GM12878 (cell line): ENCODE measurements around the gene MGRN1. TPM values are rescaled to one million over a fixed set of nuclear protein-coding genes. Genes with fewer than 3 reads are reported as not detected.

Experiments used
- ATAC-seq: fragments of 200-7000 bp; cut with Tn5 transposase; 3 replicates; pipeline ENCODE4 v1.9.1; 2020; ENCODE audit warnings: mild to moderate bottlenecking, moderate library complexity
- BruUV-seq: library from RNA; stranded (reverse); fragments of 400-500 nt; replicated peaks from 2 replicates; lab custom pipeline; 2021; lab: Mats Ljungman, UMichigan
- CTCF ChIA-PET: fragments of 300-600 bp; sonication (Branson Sonifier 250); formaldehyde crosslinking; extraction: SDS; loops from one replicate; lab custom pipeline; 2021; ENCODE audit warnings: inconsistent platforms; lab: Yijun Ruan, JAX
- POLR2A ChIA-PET: fragments of 350-600 bp; formaldehyde crosslinking; extraction: SDS; loops from one replicate; lab custom pipeline; 2021; ENCODE audit warnings: inconsistent platforms; lab: Charles Lee
- RAD21 ChIA-PET: fragments of 300-600 bp; sonication (Branson Sonifier 250); formaldehyde crosslinking; loops from one replicate; lab custom pipeline; 2023; ENCODE audit warnings: antibody characterized with exemption; ENCODE audit not compliant: unreplicated experiment; lab: Charles Lee
- SMC1A ChIA-PET: fragments of 300-600 bp; sonication (Branson Sonifier 250); formaldehyde crosslinking; loops from one replicate; lab custom pipeline; 2023; ENCODE audit not compliant: unreplicated experiment, uncharacterized antibody; lab: Charles Lee
- DNase-seq: peaks from one replicate; pipeline ENCODE4 v3.0.0-alpha.2; 2011; ENCODE audit warnings: low read depth, low spot score
- FAIRE-seq: peaks from 3 replicates; lab custom pipeline; 2011; peaks lifted over from hg19 to GRCh38; lab: Jason Lieb, UNC
- H2AFZ ChIP-seq: 2 replicates; pipeline ENCODE4 v1.6.0; 2011; ENCODE audit warnings: low read depth, low read length, control low read depth; ENCODE audit not compliant: control insufficient read depth
- H3K27ac ChIP-seq: 2 replicates; pipeline ENCODE4 v1.5.1; 2011; ENCODE audit warnings: control low read depth; ENCODE audit not compliant: control insufficient read depth, insufficient read depth
- H3K27me3 ChIP-seq, 2 experiments: replicated peaks in 1 of 2; 2 replicates each; pipeline versions ENCODE4 v1.6.0 to v1.6.1; 2011; ENCODE audit warnings: low read length in 1 of 2; ENCODE audit not compliant: control insufficient read depth in 2 of 2, insufficient read depth in 2 of 2
- H3K36me3 ChIP-seq, 2 experiments: 2 replicates each; pipeline ENCODE4 v1.5.1; 2011; ENCODE audit warnings: low read length in 1 of 2; ENCODE audit not compliant: control insufficient read depth in 2 of 2, insufficient read depth in 2 of 2
- H3K4me1 ChIP-seq: 2 replicates; pipeline ENCODE4 v1.6.1; 2011; ENCODE audit warnings: mild to moderate bottlenecking, low read length, moderate library complexity, mixed read lengths; ENCODE audit not compliant: control insufficient read depth, insufficient read depth
- H3K4me2 ChIP-seq: 2 replicates; pipeline ENCODE4 v1.6.0; 2011; ENCODE audit warnings: control low read depth; ENCODE audit not compliant: control insufficient read depth, insufficient read depth
- H3K4me3 ChIP-seq: fragments of 200-600 bp; sonication (generic); 2 replicates; pipeline ENCODE4 v1.5.1; 2016
- H3K79me2 ChIP-seq: 2 replicates; pipeline ENCODE4 v1.6.0; 2011; ENCODE audit warnings: low read length; ENCODE audit not compliant: control insufficient read depth, insufficient read depth
- H3K9ac ChIP-seq: 2 replicates; pipeline ENCODE4 v1.8.0; 2011; ENCODE audit warnings: low read length, control low read depth, mixed read lengths; ENCODE audit not compliant: control insufficient read depth, insufficient read depth
- H3K9me3 ChIP-seq: replicated peaks from 3 replicates; pipeline ENCODE4 v1.5.1; 2011; ENCODE audit warnings: mild to moderate bottlenecking, low read length; ENCODE audit not compliant: control insufficient read depth, insufficient read depth
- H4K20me1 ChIP-seq: 2 replicates; pipeline ENCODE4 v1.6.0; 2011; ENCODE audit not compliant: control insufficient read depth, insufficient read depth
- BACH1 ChIP-seq: fragments of 450-650 bp; IDR thresholded peaks from 2 replicates; pipeline ENCODE4 v1.6.1; 2017; ENCODE audit warnings: mild to moderate bottlenecking, borderline replicate concordance
- BCLAF1 ChIP-seq: fragments of 450-650 bp; IDR thresholded peaks from 2 replicates; pipeline ENCODE4 v1.6.1; 2017; ENCODE audit warnings: antibody characterized with exemption, mild to moderate bottlenecking, moderate library complexity
- BRCA1 ChIP-seq: IDR thresholded peaks from 2 replicates; pipeline ENCODE4 v1.6.1; 2011; ENCODE audit warnings: low read depth, low read length, improper control_type of control experiment
- CBX5 ChIP-seq: sonication (generic); IDR thresholded peaks from 2 replicates; pipeline ENCODE4 v1.6.1; 2016; ENCODE audit warnings: low read depth, moderate library complexity, mild to moderate bottlenecking, inconsistent platforms
- EP300 ChIP-seq, 2 experiments: fragments of 150-350 bp in 1 of 2; IDR thresholded peaks; 2 replicates each; pipeline ENCODE4 v1.6.1; 2011 to 2012; ENCODE audit warnings: low read depth in 2 of 2, low read length in 2 of 2, borderline replicate concordance in 1 of 2, improper control_type of control experiment in 1 of 2, inconsistent platforms in 1 of 2; ENCODE audit not compliant: control insufficient read depth in 1 of 2
- FOS ChIP-seq: IDR thresholded peaks from 3 replicates; pipeline ENCODE4 v1.6.1; 2011; ENCODE audit warnings: borderline replicate concordance; ENCODE audit not compliant: insufficient read length; ENCODE audit errors: extremely low read depth
- HDAC2 ChIP-seq: fragments of 200-600 bp; sonication (generic); IDR thresholded peaks from 2 replicates; pipeline ENCODE4 v1.6.1; 2017
- MAX ChIP-seq: IDR thresholded peaks from 2 replicates; pipeline ENCODE4 v1.6.1; 2012; ENCODE audit warnings: low read depth, low read length, improper control_type of control experiment
- MTA3 ChIP-seq: IDR thresholded peaks from 2 replicates; pipeline ENCODE4 v1.6.1; 2012; ENCODE audit warnings: low read length, inconsistent platforms, borderline replicate concordance
- POLR2A ChIP-seq: IDR thresholded peaks from 2 replicates; pipeline ENCODE4 v1.6.1; 2011; ENCODE audit warnings: low read depth, mild to moderate bottlenecking, low read length
- POU2F2 ChIP-seq: IDR thresholded peaks from 3 replicates; pipeline ENCODE4 v1.6.1; 2011; ENCODE audit warnings: low read depth, mild to moderate bottlenecking, low read length, borderline replicate concordance
- PRDM15 ChIP-seq: fragments of 450-650 bp; formaldehyde crosslinking; IDR thresholded peaks from 2 replicates; pipeline ENCODE4 v1.4.0; 2020; ENCODE audit warnings: mild to moderate bottlenecking, moderate library complexity
- RB1 ChIP-seq: fragments of 450-650 bp; formaldehyde crosslinking; IDR thresholded peaks from 2 replicates; pipeline ENCODE4 v1.6.1; 2017; ENCODE audit warnings: mild to moderate bottlenecking, borderline replicate concordance
- SREBF1 ChIP-seq: IDR thresholded peaks from 2 replicates; pipeline ENCODE4 v1.6.1; 2012; ENCODE audit warnings: mild to moderate bottlenecking, low read length
- TAF1 ChIP-seq: IDR thresholded peaks from 2 replicates; pipeline ENCODE4 v1.6.1; 2011; ENCODE audit warnings: mild to moderate bottlenecking, low read depth, low read length, borderline replicate concordance
- ZBED1 ChIP-seq: IDR thresholded peaks from 2 replicates; pipeline ENCODE4 v1.6.1; 2016; ENCODE audit warnings: borderline replicate concordance
- ZNF207 ChIP-seq: fragments of 450-650 bp; IDR thresholded peaks from 2 replicates; pipeline ENCODE4 v1.6.1; 2014; ENCODE audit warnings: antibody characterized with exemption, mild to moderate bottlenecking, borderline replicate concordance
- WGBS: methylation state at CpG from one replicate; pipeline ENCODE4 v1.1.6; 2016; ENCODE audit warnings: low lambda C conversion rate; ENCODE audit not compliant: insufficient replicate concordance, insufficient coverage; ENCODE audit errors: missing lambda C conversion rate; 5-methylcytosine and 5-hydroxymethylcytosine counted together
- in situ Hi-C: fragments of 300-500 bp; cut with MboI; formaldehyde crosslinking; loops from 9 replicates; pipeline ENCODE4 v1.14.3; 2018; ENCODE audit warnings: mixed read lengths
- intact Hi-C: fragments of 100-400 bp; cut with micrococcal nuclease; formaldehyde crosslinking; loops from one replicate; pipeline ENCODE4 v1.14.2; 2022; ENCODE audit not compliant: unreplicated experiment
- polyA plus RNA-seq, 11 experiments: library from polyadenylated mRNA; depleted of rRNA in 4 of 11; unstranded in 6 of 11; stranded (reverse) in 5 of 11; fragments of >200 nt; fragmentation: Nextera tagmentation in 4 of 11; fragmentation: Illumina TruSeq in 1 of 11; extraction: Ambion mirVana in 4 of 11; extraction: Trizol in 1 of 11; gene quantifications; 1 replicate in 1 of 11; 2 replicates in 10 of 11; pipeline versions ENCODE4 v1.2.1 to v1.2.3, GENCODE V29; 2011 to 2016; ENCODE audit warnings: inconsistent platforms in 2 of 11, missing spikeins in 2 of 11, low read depth in 1 of 11
- total RNA-seq, 4 experiments: library from RNA; depleted of rRNA in 3 of 4; stranded (reverse); fragments of >200 nt in 3 of 4; fragmentation: Illumina TruSeq in 1 of 4; extraction: Trizol in 1 of 4; gene quantifications; 2 replicates each; pipeline versions ENCODE4 v1.2.1 to v1.2.3, GENCODE V29; 2013 to 2021

The MGRN1 gene
- total and polyA plus RNA-seq, 10 of the 15 experiments (the other 5 are each of a cell fraction or from before 2014, with no cell fraction given) = 0.35 to 86.7 (median 14.6) TPM

- SMC1A ChIA-PET = no interaction called here
- CTCF ChIA-PET = interaction anchor here (1.0 to 1.9 kb wide), 2 partner anchors 69 to 105 kb away, joined by 3 to 5 read pairs; partner anchors contain the start of gene MGRN1
- Histone ChIP-seq H3K27me3 (no peaks in the 10 kb centered on the region), H3K9ac (peak within 1 kb of the TSS; percentile 92), H3K4me2 (peak within 1 kb of the TSS; percentile 99), H3K4me1 (peaks cover 12% of the 10 kb centered on the region), H2AFZ (peak within 1 kb of the TSS; percentile 77), H3K27ac (peak within 1 kb of the TSS; percentile 74), H3K9me3 (no peaks in the 10 kb centered on the region), H4K20me1 (no peaks in the 10 kb centered on the region), H3K4me3 (peak within 1 kb of the TSS; percentile 94), H3K79me2 (peaks cover 11% of the 10 kb centered on the region), H3K36me3 (peaks cover 2 to 21% of the 10 kb centered on the region in 2 experiments; a peak in 3 of 4 replicates)
- POLR2A ChIA-PET = interaction anchor here (0.5 to 1.3 kb wide), 4 partner anchors 10 to 109 kb away, joined by 3 to 6 read pairs (median 5); partner anchors contain the start of genes ANKS3, DNAAF8 and ROGDI
- in situ Hi-C loops = no loop called here
- intact Hi-C loops = loop anchor here (5.0 kb wide), 1 partner anchor 264 kb away; the partner anchor contains the start of gene SEC14L5
- FAIRE-seq (peak; percentile 99), ATAC-seq (peak; percentile 97), DNase-seq (peak; percentile 76)
- no TSS peak for BruUV-seq
- WGBS = under 1% methylated on average over 85 of the region's 91 CpGs
- RAD21 ChIA-PET = interaction anchor here (1.0 to 1.9 kb wide), 2 partner anchors 41 to 77 kb away, joined by 3 to 7 read pairs; partner anchors contain the start of genes ANKS3 and DNAAF8
- TF ChIP-seq ZNF207 (0 out of 2 replicates have a peak, but pooled peaks have one; percentile 38), TAF1 (0 out of 2 replicates have a peak, but pooled peaks have one; percentile 41), CBX5 (no peak), HDAC2 (no peak), MAX (no peak; the same call in 1 of the 2 replicates), POU2F2 (0 out of 3 replicates have a peak, but pooled peaks have one; percentile 34), ZBED1 (no peak), FOS (no peak), POLR2A (peak; percentile 98), RB1 (no peak), PRDM15 (CRISPR knock-in tag) (no peak), BRCA1 (no peak), BACH1 (peak; percentile 30), SREBF1 (no peak), EP300 (IDR thresholded peaks at IDR 0.05; ENCODE audit: borderline replicate concordance in 1 of 2, control insufficient read depth in 1 of 2, low read depth in 2 of 2, low read length in 2 of 2) (no peak), MTA3 (no peak), BCLAF1 (no peak)
Measured at GRCh38 chr16:4693296-4693955, 68.8 kb downstream of the MGRN1 start, which contains the start of gene NUDT16L1. TSS of gene NUDT16L1 (plus strand) at chr16:4693562. CDS start at chr16:4693727, 165 bp downstream.
